ENCODE results near the gene TCTN1. TPM values are rescaled to one million over a fixed set of nuclear protein-coding genes. Genes with fewer than 3 reads are reported as not detected.
"Not testable (repeated sequence)": the region's sequence is repeated elsewhere in the genome, so short reads cannot be mapped to it uniquely, and the experiment has no call there.

TCTN1 gene
- total and polyA plus RNA-seq, 3 donors from 2014 or later: 75.3 to 109 (median 106) TPM

GRCh38 chr12:110581931-110582275, 32.0 kb upstream of the TCTN1 start:
- DNase-seq: peak; percentile 32
- H3K4me1 ChIP-seq: peaks cover 27% of the 10 kb centered on the region
- H3K36me3 ChIP-seq (ENCODE audit: low read depth, missing control alignments): no peaks in the 10 kb centered on the region
- intact Hi-C loops (cut with DNase I; ENCODE audit: low total_unique reads): no loop called here
- WGBS, 2 donors: 0 to 4% methylated on average over 8 of the region's 8 CpGs
- peak overlapping the region; percentile 80 to 94 for H3K27ac ChIP-seq
- TF ChIP-seq POLR2A (IDR thresholded peaks at IDR 0.05): no peak
- TF ChIP-seq CTCF (IDR thresholded peaks at IDR 0.05): no peak
- H3K27me3 ChIP-seq: no peaks in the 10 kb centered on the region
- no peaks in the 10 kb centered on the region for H3K9me3 ChIP-seq
- H3K4me3 ChIP-seq: peak overlapping the region; percentile 86 to 91

- intact Hi-C loops (cut with DNase I; ENCODE audit: low total_unique reads): no loop called here
- peak; percentile 62 for DNase-seq
- H3K4me1 ChIP-seq: peaks cover 27% of the 10 kb centered on the region
- H3K4me3 ChIP-seq: peak overlapping the region; percentile 86 to 91
- 0 to 1% methylated on average over 26 to 60 of the region's 104 CpGs for WGBS, 2 donors
- peak overlapping the region; percentile 80 to 94 for H3K27ac ChIP-seq
- no peaks in the 10 kb centered on the region for H3K9me3 ChIP-seq
- H3K36me3 ChIP-seq (ENCODE audit: low read depth, missing control alignments): no peaks in the 10 kb centered on the region
- TF ChIP-seq POLR2A (IDR thresholded peaks at IDR 0.05) (no peak), CTCF (IDR thresholded peaks at IDR 0.05) (no peak)
- no peaks in the 10 kb centered on the region for H3K27me3 ChIP-seq
Measured at GRCh38 chr12:110582276-110583136, 31.4 kb upstream of the TCTN1 start.

GRCh38 chr12:110583137-110584059, 30.5 kb upstream of the TCTN1 start, which contains the start of gene PPTC7:
PPTC7 (minus strand) TSS chr12:110583318; CDS start chr12:110583031, 287 bp downstream.
- H3K27me3 ChIP-seq: no peaks in the 10 kb centered on the region
- H3K9me3 ChIP-seq: no peaks in the 10 kb centered on the region
- intact Hi-C loops (cut with DNase I; ENCODE audit: low total_unique reads): no loop called here
- peaks cover 21% of the 10 kb centered on the region for H3K4me1 ChIP-seq
- peak; percentile 51 for TF ChIP-seq POLR2A (IDR thresholded peaks at IDR 0.05)
- TF ChIP-seq CTCF (IDR thresholded peaks at IDR 0.05): no peak
- DNase-seq: peak; percentile 99
- 1 to 2% methylated on average over 23 to 36 of the region's 52 CpGs for WGBS, 2 donors
- peak within 1 kb of the TSS; percentile 86 to 91 for H3K4me3 ChIP-seq
- H3K36me3 ChIP-seq (ENCODE audit: low read depth, missing control alignments): no peaks in the 10 kb centered on the region
- peak within 1 kb of the TSS; percentile 85 to 94 for H3K27ac ChIP-seq

- WGBS, 2 donors: 41 to 55% methylated on average over 6 to 7 of the region's 7 CpGs
- Histone ChIP-seq H3K4me3 (no peak overlapping the region), H3K27me3 (no peaks in the 10 kb centered on the region), H3K36me3 (ENCODE audit: low read depth, missing control alignments) (no peaks in the 10 kb centered on the region), H3K27ac (no peak overlapping the region), H3K9me3 (no peaks in the 10 kb centered on the region), H3K4me1 (peaks cover 21% of the 10 kb centered on the region)
- no peak for DNase-seq
- TF ChIP-seq POLR2A (IDR thresholded peaks at IDR 0.05) (no peak), CTCF (IDR thresholded peaks at IDR 0.05) (no peak)
- intact Hi-C loops (cut with DNase I; ENCODE audit: low total_unique reads): no loop called here
Measured at GRCh38 chr12:110585231-110585799, 28.6 kb upstream of the TCTN1 start.

- 100% methylated on average over 2 of the region's 2 CpGs for WGBS, 2 donors
- H3K27ac ChIP-seq; H3K9me3 ChIP-seq; intact Hi-C loops (cut with DNase I; ENCODE audit: low total_unique reads); H3K4me3 ChIP-seq; H3K36me3 ChIP-seq (ENCODE audit: low read depth, missing control alignments); H3K27me3 ChIP-seq; DNase-seq: not testable (repeated sequence)
- peaks cover 21% of the 10 kb centered on the region for H3K4me1 ChIP-seq
Measured at GRCh38 chr12:110587102-110587501, 26.8 kb upstream of the TCTN1 start.
